NB4 (cell line): ENCODE results near the gene TRPC4AP.

Experiments used
- CTCF ChIP-seq: IDR thresholded peaks from one replicate; pipeline ENCODE4 v1.5.1; 2012; ENCODE audit warnings: low read depth, low read length
- MAX ChIP-seq: IDR thresholded peaks from 2 replicates; pipeline ENCODE4 v1.6.1; 2011; ENCODE audit warnings: low read depth, low read length
- MYC ChIP-seq: IDR thresholded peaks from 2 replicates; pipeline ENCODE4 v1.6.1; 2011; ENCODE audit warnings: low read depth, low read length
- POLR2A ChIP-seq: IDR thresholded peaks from 2 replicates; pipeline ENCODE4 v1.6.1; 2011; ENCODE audit warnings: mild to moderate bottlenecking; ENCODE audit not compliant: insufficient read length; ENCODE audit errors: extremely low read depth

- TF ChIP-seq CTCF (no peak), POLR2A (no peak), MYC (no peak), MAX (no peak)
These were observed 52.6 kb downstream of the TRPC4AP start for GRCh38 chr20:35039846-35040489.
